Measurements from ENCODE around the gene KIF13A. TPM values are rescaled to one million over a fixed set of nuclear protein-coding genes. Genes with fewer than 3 reads are reported as not detected.
"Not testable (repeated sequence)": the region's sequence is repeated elsewhere in the genome, so short reads cannot be mapped to it uniquely, and the experiment has no call there.

Gene KIF13A
- total RNA-seq, 1 experiment from 2014 or later = 52.2 TPM

DNA sequence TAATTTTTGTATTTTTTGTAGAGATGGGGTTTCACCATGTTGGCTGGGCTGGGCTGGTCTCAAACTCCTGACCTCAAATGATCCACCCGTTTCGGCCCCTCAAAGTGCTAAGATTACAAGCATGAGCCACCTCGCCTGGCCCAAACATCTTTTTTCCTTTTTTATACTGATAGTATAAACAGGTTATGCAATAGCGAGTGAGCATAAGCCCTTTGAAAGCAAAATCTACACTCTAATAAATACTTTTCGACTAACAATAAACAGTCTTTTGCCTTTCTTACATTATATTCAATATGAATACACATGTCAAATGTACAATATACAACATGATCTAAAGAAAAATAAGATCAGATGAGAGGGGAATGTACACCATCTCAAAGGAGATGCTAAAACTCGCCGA, 38.7 kb downstream of the KIF13A start:
- BruUV-seq (replicated peaks) = no TSS peak
- Histone ChIP-seq H3K27me3 (ENCODE audit: insufficient read depth, low read depth) (no peaks in the 10 kb centered on the region), H3K27ac (no peak overlapping the region), H3K36me3 (ENCODE audit: low read depth) (no peaks in the 10 kb centered on the region; the same call in 1 of the 2 replicates), H3K9me3 (ENCODE audit: insufficient read depth, low read depth) (no peaks in the 10 kb centered on the region), H3K79me2 (ENCODE audit: low read depth) (peaks cover 45% of the 10 kb centered on the region), H3F3A (ENCODE audit: insufficient read depth, low read depth) (no peaks in the 10 kb centered on the region), H3K4me1 (replicated peaks; ENCODE audit: insufficient read depth) (0 out of 2 replicates have a peak, but pooled peaks cover 5% of the 10 kb centered on the region), H4K20me1 (ENCODE audit: insufficient read depth) (no peaks in the 10 kb centered on the region), H3K4me3 (no peak overlapping the region), H3K9me2 (ENCODE audit: insufficient read depth) (no peaks in the 10 kb centered on the region), H3K4me2 (no peak overlapping the region), H2AFZ (no peak overlapping the region)
- intact Hi-C loops (cut with micrococcal nuclease; ENCODE audit: unreplicated experiment) = no loop called here
- no peak for DNase-seq
- ChIA-PET CTCF (no interaction called here), POLR2A (ENCODE audit: unreplicated experiment) (no interaction called here)
- no peak for TF ChIP-seq EZH2 (IDR thresholded peaks at IDR 0.05; ENCODE audit: low read depth)
- TF ChIP-seq, protein P1, sequence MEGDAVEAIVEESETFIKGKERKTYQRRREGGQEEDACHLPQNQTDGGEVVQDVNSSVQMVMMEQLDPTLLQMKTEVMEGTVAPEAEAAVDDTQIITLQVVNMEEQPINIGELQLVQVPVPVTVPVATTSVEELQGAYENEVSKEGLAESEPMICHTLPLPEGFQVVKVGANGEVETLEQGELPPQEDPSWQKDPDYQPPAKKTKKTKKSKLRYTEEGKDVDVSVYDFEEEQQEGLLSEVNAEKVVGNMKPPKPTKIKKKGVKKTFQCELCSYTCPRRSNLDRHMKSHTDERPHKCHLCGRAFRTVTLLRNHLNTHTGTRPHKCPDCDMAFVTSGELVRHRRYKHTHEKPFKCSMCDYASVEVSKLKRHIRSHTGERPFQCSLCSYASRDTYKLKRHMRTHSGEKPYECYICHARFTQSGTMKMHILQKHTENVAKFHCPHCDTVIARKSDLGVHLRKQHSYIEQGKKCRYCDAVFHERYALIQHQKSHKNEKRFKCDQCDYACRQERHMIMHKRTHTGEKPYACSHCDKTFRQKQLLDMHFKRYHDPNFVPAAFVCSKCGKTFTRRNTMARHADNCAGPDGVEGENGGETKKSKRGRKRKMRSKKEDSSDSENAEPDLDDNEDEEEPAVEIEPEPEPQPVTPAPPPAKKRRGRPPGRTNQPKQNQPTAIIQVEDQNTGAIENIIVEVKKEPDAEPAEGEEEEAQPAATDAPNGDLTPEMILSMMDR (conservative IDR thresholded peaks at IDR 0.05) = no peak

DNA sequence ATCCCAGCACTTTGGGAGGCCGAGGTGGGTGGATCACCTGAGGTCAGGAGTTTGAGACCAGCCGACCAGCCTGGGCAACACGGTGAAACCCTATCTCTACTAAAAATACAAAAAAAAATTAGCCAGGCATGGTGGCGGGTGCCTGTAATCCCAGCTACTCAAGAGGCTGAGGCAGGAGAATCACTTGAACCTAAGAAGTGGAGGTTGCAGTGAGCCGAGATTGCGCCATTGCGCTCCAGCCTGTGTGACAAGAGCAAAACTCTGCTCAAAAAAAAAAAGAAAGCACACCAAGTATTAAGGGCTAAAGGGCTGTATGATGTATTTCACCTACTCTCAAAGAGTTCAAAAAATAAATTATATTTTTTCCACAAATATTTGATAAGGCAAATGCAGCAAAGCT, 39.9 kb downstream of the KIF13A start:
- not testable (repeated sequence) for H3K9me3 ChIP-seq (ENCODE audit: insufficient read depth, low read depth)

DNA sequence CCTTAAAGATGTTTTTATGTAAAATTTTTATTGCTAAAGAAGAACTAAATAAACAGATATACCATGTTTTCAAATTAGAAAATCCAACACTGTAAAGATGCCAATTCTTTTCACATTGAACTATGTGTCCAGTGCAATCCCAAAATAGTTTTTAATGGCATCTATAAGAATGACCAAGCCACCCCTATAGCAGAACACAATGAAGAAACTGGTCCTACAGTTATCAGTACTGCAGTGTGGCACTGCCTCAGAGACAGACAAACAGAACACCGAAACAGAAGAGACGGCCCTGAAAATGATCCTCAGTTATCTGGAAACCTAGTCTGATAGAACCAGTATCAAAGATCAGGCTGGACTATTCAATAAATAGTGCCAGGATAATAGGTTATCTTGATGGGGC, 41.9 kb downstream of the KIF13A start:
- H3K79me2 ChIP-seq (ENCODE audit: low read depth) = peaks cover 52% of the 10 kb centered on the region
- BruUV-seq (replicated peaks) = no TSS peak
- no peaks in the 10 kb centered on the region for H3K9me2 ChIP-seq (ENCODE audit: insufficient read depth)
- no peak overlapping the region for H2AFZ ChIP-seq
- CTCF ChIA-PET = no interaction called here
- H3K4me2 ChIP-seq = no peak overlapping the region
- no peaks in the 10 kb centered on the region; the same call in 1 of the 2 replicates for H3K36me3 ChIP-seq (ENCODE audit: low read depth)
- TF ChIP-seq EZH2 (IDR thresholded peaks at IDR 0.05; ENCODE audit: low read depth) = no peak
- TF ChIP-seq, protein P1 (conservative IDR thresholded peaks at IDR 0.05) = no peak
- no peaks in the 10 kb centered on the region for H3K9me3 ChIP-seq (ENCODE audit: insufficient read depth, low read depth)
- H3K4me1 ChIP-seq (replicated peaks; ENCODE audit: insufficient read depth) = 0 out of 2 replicates have a peak, but pooled peaks cover 3% of the 10 kb centered on the region
- H3K4me3 ChIP-seq = no peak overlapping the region
- POLR2A ChIA-PET (ENCODE audit: unreplicated experiment) = no interaction called here
- no peak overlapping the region for H3K27ac ChIP-seq
- DNase-seq = no peak
- H3F3A ChIP-seq (ENCODE audit: insufficient read depth, low read depth) = no peaks in the 10 kb centered on the region
- H3K27me3 ChIP-seq (ENCODE audit: insufficient read depth, low read depth) = no peaks in the 10 kb centered on the region
- intact Hi-C loops (cut with micrococcal nuclease; ENCODE audit: unreplicated experiment) = no loop called here
- no peaks in the 10 kb centered on the region for H4K20me1 ChIP-seq (ENCODE audit: insufficient read depth)

More for the DNA sequence above, 39.9 kb downstream of the KIF13A start:
- CTCF ChIA-PET = interaction anchor here (0.7 kb wide), 1 partner anchor 38 kb away, joined by 3 read pairs; no protein-coding TSS in a partner anchor
- H4K20me1 ChIP-seq (ENCODE audit: insufficient read depth); H3K36me3 ChIP-seq (ENCODE audit: low read depth); H3K27ac ChIP-seq; H3K27me3 ChIP-seq (ENCODE audit: insufficient read depth, low read depth); H3K9me2 ChIP-seq (ENCODE audit: insufficient read depth); H3K4me1 ChIP-seq (replicated peaks; ENCODE audit: insufficient read depth); H3F3A ChIP-seq (ENCODE audit: insufficient read depth, low read depth); H2AFZ ChIP-seq; intact Hi-C loops (cut with micrococcal nuclease; ENCODE audit: unreplicated experiment); H3K4me3 ChIP-seq; POLR2A ChIA-PET (ENCODE audit: unreplicated experiment); DNase-seq; BruUV-seq (replicated peaks); H3K4me2 ChIP-seq: not testable (repeated sequence)
- peaks cover 55% of the 10 kb centered on the region for H3K79me2 ChIP-seq (ENCODE audit: low read depth)

DNA sequence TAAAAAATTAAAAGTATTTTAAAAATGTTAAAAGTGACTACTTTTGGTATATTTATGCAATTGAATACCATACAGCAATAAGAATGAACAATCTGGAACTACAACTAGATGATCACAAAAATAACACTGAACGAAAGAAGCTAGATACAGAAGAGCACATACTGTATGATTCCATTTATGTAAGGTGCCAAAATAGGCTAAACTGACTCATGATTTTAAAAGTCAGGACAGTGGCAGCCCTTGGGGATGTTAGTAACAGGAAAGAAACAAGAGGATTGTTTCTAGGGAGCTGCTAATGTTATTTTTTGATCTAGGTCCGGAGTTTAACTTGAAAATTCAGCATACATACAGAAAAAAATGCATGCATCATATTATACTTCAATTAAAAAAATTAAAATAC, 42.3 kb downstream of the KIF13A start:
- CTCF ChIA-PET = no interaction called here

More for the DNA sequence above, 42.3 kb downstream of the KIF13A start:
- POLR2A ChIA-PET (ENCODE audit: unreplicated experiment) = no interaction called here
- Histone ChIP-seq H3K36me3 (ENCODE audit: low read depth) (peaks cover 4% of the 10 kb centered on the region; the same call in 1 of the 2 replicates), H3K4me1 (replicated peaks; ENCODE audit: insufficient read depth) (no peaks in the 10 kb centered on the region), H3K9me3 (ENCODE audit: insufficient read depth, low read depth) (no peaks in the 10 kb centered on the region), H3K4me3 (no peak overlapping the region), H4K20me1 (ENCODE audit: insufficient read depth) (no peaks in the 10 kb centered on the region), H3K9me2 (ENCODE audit: insufficient read depth) (no peaks in the 10 kb centered on the region), H2AFZ (no peak overlapping the region), H3K4me2 (no peak overlapping the region), H3K79me2 (ENCODE audit: low read depth) (peaks cover 47% of the 10 kb centered on the region), H3K27ac (no peak overlapping the region), H3F3A (ENCODE audit: insufficient read depth, low read depth) (no peaks in the 10 kb centered on the region), H3K27me3 (ENCODE audit: insufficient read depth, low read depth) (no peaks in the 10 kb centered on the region)
- no TSS peak for BruUV-seq (replicated peaks)
- no peak for DNase-seq
- TF ChIP-seq, protein P1 (conservative IDR thresholded peaks at IDR 0.05) = no peak
- no peak for TF ChIP-seq EZH2 (IDR thresholded peaks at IDR 0.05; ENCODE audit: low read depth)
- intact Hi-C loops (cut with micrococcal nuclease; ENCODE audit: unreplicated experiment) = no loop called here
